Measurements from ENCODE around the gene RTRAF.

DNA sequence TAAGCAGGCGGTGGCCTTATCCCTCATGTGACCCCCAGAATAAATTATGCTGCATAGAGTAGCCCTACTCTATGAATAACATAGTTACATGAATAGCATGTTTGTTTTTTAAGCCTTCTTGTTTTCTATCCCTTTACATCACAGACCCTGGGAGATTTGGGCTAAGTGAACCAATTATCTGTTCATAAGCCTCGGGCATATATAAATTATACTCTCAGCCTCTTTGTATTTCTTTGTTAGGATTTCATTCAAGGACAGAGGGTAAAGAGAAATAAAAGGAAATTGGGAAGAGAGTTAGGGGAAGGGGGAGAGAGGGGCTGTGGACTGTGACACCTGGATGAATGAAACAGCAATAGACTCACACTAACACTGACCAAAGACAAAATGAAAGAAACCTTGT, 35.3 kb upstream of the RTRAF start:
- TF ChIP-seq, protein P1, sequence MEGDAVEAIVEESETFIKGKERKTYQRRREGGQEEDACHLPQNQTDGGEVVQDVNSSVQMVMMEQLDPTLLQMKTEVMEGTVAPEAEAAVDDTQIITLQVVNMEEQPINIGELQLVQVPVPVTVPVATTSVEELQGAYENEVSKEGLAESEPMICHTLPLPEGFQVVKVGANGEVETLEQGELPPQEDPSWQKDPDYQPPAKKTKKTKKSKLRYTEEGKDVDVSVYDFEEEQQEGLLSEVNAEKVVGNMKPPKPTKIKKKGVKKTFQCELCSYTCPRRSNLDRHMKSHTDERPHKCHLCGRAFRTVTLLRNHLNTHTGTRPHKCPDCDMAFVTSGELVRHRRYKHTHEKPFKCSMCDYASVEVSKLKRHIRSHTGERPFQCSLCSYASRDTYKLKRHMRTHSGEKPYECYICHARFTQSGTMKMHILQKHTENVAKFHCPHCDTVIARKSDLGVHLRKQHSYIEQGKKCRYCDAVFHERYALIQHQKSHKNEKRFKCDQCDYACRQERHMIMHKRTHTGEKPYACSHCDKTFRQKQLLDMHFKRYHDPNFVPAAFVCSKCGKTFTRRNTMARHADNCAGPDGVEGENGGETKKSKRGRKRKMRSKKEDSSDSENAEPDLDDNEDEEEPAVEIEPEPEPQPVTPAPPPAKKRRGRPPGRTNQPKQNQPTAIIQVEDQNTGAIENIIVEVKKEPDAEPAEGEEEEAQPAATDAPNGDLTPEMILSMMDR (IDR thresholded peaks at IDR 0.05) = no peak
- TF ChIP-seq POLR2A (IDR thresholded peaks at IDR 0.05) = no peak
